Inflammatory macrophage (primary cell): Measurements from ENCODE around the gene RALBP1.
"Not testable (repeated sequence)": the region's sequence is repeated elsewhere in the genome, so short reads cannot be mapped to it uniquely, and the experiment has no call there.

ENCODE experiments used
- DNase-seq, 2 donors: peaks; one replicate each; pipeline ENCODE4 v3.0.0-alpha.2; 2020 to 2022

The RALBP1 gene

GRCh38 chr18:9454061-9454703 lies 21.1 kb upstream of the RALBP1 start:
- DNase-seq: no peak

- DNase-seq: no peak
These were observed 19.4 kb upstream of the RALBP1 start for GRCh38 chr18:9455718-9456511.

GRCh38 chr18:9466127-9466526 lies 9.2 kb upstream of the RALBP1 start:
- DNase-seq: no peak

- DNase-seq: peak; percentile 35 to 88
These were observed 8.5 kb upstream of the RALBP1 start for GRCh38 chr18:9466846-9467245.

- DNase-seq: no peak
These were observed 6.3 kb upstream of the RALBP1 start for GRCh38 chr18:9468998-9469397.

- peak; percentile 4 to 10 for DNase-seq
These were observed 5.6 kb upstream of the RALBP1 start for GRCh38 chr18:9469685-9470084.

GRCh38 chr18:9474108-9474982 lies 968 bp upstream of the RALBP1 start:
- no peak for DNase-seq

- DNase-seq: peak; percentile 19 to 68
These were observed 604 bp downstream of the RALBP1 start for GRCh38 chr18:9475643-9476591.

GRCh38 chr18:9476949-9477348 lies 1.6 kb downstream of the RALBP1 start:
- not testable (repeated sequence) for DNase-seq

- no peak for DNase-seq
These were observed 2.2 kb downstream of the RALBP1 start for GRCh38 chr18:9477509-9477908.

- no peak for DNase-seq
These were observed 3.2 kb downstream of the RALBP1 start for GRCh38 chr18:9478545-9478944.

GRCh38 chr18:9482790-9483189 lies 7.5 kb downstream of the RALBP1 start:
- peak; percentile 62 to 71 for DNase-seq

- no peak for DNase-seq
These were observed 8.2 kb downstream of the RALBP1 start for GRCh38 chr18:9483526-9483925.

GRCh38 chr18:9484856-9485255 lies 9.5 kb downstream of the RALBP1 start:
- peak; percentile 29 to 50 for DNase-seq

- peak; percentile 39 to 67 for DNase-seq
These were observed 13.2 kb downstream of the RALBP1 start for GRCh38 chr18:9488538-9488937.

- peak; percentile 79 to 82 for DNase-seq
These were observed 19.5 kb downstream of the RALBP1 start for GRCh38 chr18:9494778-9495331.

GRCh38 chr18:9495465-9495864 lies 20.2 kb downstream of the RALBP1 start:
- DNase-seq: no peak

GRCh38 chr18:9495916-9496705 lies 20.8 kb downstream of the RALBP1 start:
- no peak for DNase-seq

- no peak for DNase-seq
These were observed 30.9 kb downstream of the RALBP1 start for GRCh38 chr18:9506046-9506792.

GRCh38 chr18:9507565-9508088 lies 32.3 kb downstream of the RALBP1 start:
- DNase-seq: no peak
